CD4-positive, alpha-beta T cell treated with Interleukin-17A for 4 hours (primary cell): ENCODE data around the gene ZFAND3.
"Not testable (repeated sequence)": the region's sequence is repeated elsewhere in the genome, so short reads cannot be mapped to it uniquely, and the experiment has no call there.

Source experiments
- DNase-seq: peaks from one replicate; pipeline ENCODE4 v3.0.0-alpha.2; 2020; ENCODE audit warnings: mixed read lengths

ZFAND3 gene

GRCh38 chr6:37866590-37867507 lies 47.3 kb downstream of the ZFAND3 start:
- no peak for DNase-seq

GRCh38 chr6:37867756-37868446 lies 48.4 kb downstream of the ZFAND3 start:
- no peak for DNase-seq

DNA sequence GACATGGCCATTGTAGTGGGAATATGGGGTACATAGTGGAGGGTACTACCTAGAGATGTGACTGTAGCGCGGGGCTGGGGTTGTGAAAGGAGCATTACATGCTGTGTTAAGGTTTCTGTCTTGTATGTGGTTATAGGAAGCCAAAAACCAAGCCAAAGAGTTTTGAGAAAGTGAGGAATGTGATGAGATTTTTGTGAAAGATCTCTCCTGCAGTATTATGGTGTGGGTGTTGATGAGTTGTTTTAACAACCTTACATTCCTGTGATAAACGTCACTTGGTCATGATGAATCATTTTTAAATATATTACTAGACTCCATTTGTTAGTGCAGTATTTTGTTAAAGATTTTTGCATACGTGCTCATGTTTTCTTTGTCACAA lies 48.9 kb downstream of the ZFAND3 start:
- DNase-seq = no peak

DNA sequence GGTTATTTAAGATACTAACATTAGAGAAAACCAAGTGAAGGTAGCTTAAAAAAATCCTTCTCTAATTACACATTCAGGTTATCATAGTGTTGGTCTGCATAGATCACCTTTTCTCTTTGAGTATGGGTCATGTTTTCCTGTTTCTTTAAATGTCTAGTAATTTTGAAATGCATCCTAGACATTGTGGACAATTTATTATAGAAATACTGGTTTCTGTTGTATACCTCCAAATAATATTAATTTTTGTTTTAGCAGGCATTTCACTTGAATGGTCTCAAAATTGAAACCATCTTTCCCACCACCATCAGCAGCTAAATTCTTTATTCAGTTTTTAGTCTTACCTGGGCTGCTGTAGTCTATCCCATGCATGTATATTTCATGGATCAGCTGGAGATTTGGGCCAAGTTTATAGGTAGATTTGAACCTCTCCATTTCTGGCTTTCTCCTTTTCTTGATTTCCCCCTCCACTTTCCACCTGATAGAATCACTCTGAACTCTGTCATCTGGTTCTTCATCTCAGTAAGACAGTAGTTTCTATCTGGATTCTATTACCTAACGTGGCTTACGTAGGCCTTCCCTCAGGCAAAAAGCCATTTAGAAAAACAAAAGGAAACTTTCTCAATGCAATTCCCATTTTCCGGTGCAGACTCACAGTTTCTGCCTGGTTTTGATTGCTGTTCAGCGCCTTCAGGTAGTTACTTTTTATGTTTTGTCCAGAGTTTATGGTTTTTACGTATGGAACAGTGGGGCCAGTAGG lies 52.3 kb downstream of the ZFAND3 start:
- DNase-seq = no peak

GRCh38 chr6:37872373-37872745 lies 52.8 kb downstream of the ZFAND3 start:
- no peak for DNase-seq

- no peak for DNase-seq
Observed at GRCh38 chr6:37874726-37875125, 55.2 kb downstream of the ZFAND3 start.

DNA sequence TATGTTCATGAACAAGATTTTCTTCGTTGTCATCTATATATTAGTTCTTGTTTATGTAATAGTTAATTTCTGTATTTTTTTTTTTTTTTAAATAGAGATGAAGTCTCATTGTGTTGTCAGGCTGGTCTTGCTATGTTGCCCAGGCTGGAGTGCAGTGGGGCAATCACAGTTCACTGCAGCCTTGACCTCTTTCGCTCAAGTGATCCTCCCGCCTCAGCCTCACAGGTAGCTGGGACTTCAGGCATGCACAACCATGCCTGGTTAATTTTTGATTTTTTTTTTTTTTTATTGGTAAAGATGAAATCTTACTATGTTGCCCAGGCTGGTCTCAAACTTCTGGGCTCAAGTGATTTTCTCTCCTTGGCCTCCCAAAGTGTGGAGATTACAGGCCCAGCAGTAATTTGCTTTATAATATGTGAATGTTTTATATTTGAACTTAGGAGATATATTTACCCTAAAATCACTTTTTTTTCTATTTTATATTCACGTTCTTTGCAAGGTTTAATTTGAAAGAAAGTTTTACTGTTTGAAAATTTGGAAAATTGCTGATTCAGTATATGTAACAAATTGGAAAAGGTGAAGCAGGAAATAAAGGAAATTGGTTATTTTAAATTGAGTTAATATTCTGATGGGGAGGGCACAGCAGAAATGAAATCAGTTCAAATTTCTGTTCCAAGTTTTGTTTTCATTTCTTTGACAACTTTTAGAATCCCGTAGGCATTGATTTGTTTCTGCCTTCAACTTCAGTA lies 56.2 kb downstream of the ZFAND3 start:
- no peak for DNase-seq

GRCh38 chr6:37876843-37877242 lies 57.3 kb downstream of the ZFAND3 start:
- DNase-seq = no peak

DNA sequence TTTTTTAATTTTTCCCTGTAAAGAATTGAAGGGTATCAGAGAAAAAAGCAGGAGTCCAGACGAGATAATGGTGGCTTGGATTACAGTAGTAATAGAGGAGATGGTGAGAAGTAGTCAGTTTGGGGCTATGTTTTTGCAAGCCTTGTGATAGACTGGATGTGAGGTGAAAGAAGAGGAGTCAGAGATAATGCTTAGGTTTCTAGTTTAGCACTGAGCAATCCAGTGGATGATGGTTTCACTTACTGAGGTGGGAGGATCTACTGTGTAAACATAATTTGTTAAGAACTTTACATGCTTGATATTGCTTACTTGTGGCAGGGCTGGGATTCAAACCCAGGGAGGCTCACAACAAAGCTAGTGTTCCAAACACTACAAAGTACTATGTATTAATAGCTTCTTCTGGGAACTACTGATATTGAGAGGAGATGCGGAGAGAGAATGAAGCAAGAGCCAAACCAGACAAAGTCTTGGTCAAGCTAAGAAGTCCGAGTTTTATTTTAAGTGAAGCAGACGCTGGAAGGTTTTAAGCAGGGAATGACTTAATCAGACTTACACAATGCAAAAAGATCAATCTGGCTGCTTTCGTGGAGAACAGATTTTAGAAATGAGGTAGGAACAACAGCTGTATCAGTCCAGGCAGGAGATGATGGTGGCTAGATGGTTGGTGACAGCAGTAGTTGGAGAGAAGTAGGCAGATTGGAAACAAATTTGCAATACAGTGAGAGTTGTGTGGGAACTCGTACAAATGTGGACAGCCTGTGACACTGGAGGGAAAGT lies 58.0 kb downstream of the ZFAND3 start:
- DNase-seq = no peak

DNA sequence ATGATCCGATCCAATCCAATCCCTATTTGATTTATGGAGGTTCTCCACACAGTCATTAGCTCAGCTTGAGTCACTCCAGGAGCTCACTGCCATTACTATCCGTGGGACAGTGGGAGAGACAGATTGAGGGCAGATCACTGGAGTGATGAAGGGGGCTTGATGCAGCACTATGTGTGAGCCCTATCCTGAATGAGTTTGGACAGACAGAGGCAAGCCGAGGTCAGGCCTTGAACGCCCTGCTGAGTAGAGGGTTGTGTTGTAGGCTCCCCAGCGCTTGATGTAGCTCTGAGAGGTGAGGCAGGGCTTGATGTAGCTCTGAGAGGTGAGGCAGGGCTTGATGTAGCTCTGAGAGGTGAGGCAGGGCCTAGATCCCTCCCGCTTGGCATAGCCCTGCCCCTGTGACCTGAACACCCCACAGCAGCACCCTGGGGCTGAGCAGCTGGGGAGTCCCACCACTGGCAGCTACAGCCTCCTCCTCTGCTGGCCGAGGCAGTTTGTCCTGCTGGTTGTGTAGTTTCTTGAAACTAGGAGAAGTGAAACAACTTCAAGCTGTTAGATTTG lies 58.7 kb downstream of the ZFAND3 start:
- DNase-seq = no peak

GRCh38 chr6:37880602-37881001 lies 61.1 kb downstream of the ZFAND3 start:
- DNase-seq = not testable (repeated sequence)

GRCh38 chr6:37882292-37882691 lies 62.8 kb downstream of the ZFAND3 start:
- DNase-seq = no peak

DNA sequence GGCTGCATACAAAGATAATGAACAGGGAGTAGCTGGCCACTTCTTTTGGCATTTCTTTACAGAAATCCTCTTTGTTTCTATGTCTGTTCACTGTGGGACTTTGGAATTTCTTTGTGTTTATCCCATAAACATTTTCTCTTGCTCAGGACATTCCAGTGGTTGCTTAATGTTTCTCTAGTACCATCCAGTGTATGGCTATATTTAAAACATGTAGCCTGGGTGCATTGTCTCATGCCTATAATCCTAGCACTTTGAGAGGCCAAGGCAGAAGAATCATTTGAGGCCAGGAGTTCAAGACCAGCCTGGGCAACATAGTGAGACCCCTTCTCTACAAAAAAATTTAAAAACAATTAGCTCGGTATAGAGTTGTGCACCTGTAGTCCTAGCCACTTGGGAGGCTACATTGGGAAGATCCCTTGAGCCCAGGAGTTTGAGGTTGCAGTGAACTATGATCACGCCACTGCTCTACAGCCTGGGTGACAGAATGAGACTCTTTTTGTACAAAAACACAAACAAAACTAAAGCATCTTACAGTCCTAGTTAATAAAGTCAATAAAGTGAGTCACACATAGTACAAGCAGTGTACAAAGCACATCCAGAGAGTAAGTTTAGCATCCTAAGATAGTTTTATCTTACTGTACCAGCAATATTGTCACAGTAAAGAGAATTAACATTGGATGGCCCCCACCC lies 63.3 kb downstream of the ZFAND3 start:
- DNase-seq = no peak

DNA sequence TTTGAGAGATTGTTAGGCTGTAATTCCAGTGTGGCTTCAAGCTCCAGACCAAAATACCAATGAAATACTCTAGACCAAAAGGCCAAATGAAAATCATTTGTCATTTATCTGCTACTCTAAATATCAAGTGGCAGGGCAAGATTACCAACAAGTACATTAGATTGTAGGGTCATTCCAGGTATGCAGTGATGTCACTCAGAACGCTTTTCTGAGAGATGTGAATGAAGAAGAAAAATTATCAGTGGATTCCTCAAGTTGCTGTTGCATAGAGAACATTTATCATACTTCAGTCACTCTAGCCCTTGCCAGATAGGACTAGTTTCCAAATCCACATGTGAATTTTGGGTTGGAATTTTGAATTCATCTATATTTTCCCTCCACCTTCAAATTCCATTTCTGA lies 65.0 kb downstream of the ZFAND3 start:
- no peak for DNase-seq

GRCh38 chr6:37889051-37889450 lies 69.5 kb downstream of the ZFAND3 start:
- no peak for DNase-seq

GRCh38 chr6:37889486-37889885 lies 70.0 kb downstream of the ZFAND3 start:
- DNase-seq = no peak

DNA sequence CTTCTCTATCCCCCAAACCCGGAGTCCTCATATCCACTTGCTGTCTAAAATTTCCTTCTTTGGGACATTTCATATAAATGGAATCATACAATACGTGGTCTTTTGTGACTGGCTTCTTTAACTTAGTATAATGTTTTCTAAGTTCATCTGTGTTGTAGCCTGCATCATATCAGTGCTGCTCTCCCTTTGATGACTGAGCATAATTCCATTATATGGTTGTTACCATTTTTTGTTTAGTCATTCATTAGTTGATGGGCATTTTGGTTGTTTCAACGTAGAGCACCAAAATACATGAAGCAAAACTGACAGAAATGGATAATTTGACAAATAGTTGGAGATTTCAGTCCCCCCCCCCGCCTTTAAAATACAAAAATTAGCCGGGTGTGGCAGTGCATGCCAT lies 71.5 kb downstream of the ZFAND3 start:
- no peak for DNase-seq

DNA sequence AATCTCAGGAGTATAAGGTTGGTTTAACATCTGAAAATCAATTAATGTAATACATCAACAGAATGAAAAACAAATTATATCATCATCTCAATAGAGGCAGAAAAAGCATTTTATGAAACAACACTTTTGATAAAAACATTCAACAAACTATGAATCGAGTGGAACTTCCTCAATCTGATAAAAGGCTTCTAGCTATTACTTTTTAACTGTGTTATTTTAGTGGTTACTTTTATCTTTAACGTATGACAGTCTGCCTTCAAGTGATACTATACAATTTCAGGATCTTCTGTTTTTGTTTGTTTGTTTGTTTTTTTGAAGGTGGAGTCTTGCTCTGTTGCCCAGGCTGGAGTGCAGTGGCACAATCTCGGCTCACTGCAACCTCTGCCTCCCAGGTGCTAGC lies 73.7 kb downstream of the ZFAND3 start:
- no peak for DNase-seq

DNA sequence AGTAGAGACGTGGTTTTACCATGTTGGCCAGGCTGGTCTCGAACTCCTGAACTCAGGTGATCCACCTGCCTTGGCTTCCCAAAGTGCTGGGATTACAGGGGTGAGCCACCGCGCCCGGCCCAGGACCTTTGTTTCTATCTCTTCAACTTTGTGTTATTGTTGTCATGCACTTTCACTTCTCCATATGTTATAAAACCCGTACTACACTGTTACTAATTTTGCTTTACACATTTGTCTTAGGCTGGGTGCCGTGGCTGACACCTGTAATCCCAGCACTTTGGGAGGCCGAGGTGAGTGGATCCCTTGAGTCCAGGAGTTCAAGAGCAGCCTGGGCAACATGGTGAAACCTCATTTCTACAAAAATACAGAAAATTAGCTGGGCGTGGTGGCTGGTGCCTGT lies 74.2 kb downstream of the ZFAND3 start:
- DNase-seq = not testable (repeated sequence)

GRCh38 chr6:37894585-37894984 lies 75.1 kb downstream of the ZFAND3 start:
- DNase-seq = no peak

- no peak for DNase-seq
Observed at GRCh38 chr6:37897321-37897720, 77.8 kb downstream of the ZFAND3 start.
